OCI-LY7 (cell line): Measurements from ENCODE around the gene SS18.

Experiments used
- CTCF ChIP-seq: fragments of 200-600 bp; sonication (generic); conservative IDR thresholded peaks from 2 replicates; pipeline ENCODE4 v1.5.1; 2014; ENCODE audit warnings: mild to moderate bottlenecking, antibody characterized with exemption, low read length, moderate library complexity, mixed read lengths
- EZH2phosphoT487 ChIP-seq: fragments of 200-600 bp; sonication (generic); IDR thresholded peaks from 2 replicates; pipeline ENCODE4 v1.6.1; 2018; ENCODE audit warnings: low read depth, borderline replicate concordance, mild to moderate bottlenecking, mixed run types, antibody characterized with exemption, low read length, moderate library complexity, mixed read lengths

GRCh38 chr18:26121476-26121875 lies 31.1 kb upstream of the SS18 start:
- TF ChIP-seq CTCF (no peak), EZH2phosphoT487 (no peak)
